ENCODE results near the gene KLRB1. TPM values are rescaled to one million over a fixed set of nuclear protein-coding genes. Genes with fewer than 3 reads are reported as not detected.
"Not testable (repeated sequence)": the region's sequence is repeated elsewhere in the genome, so short reads cannot be mapped to it uniquely, and the experiment has no call there.

Gene KLRB1
- polyA plus RNA-seq (2013, experiment 1 of 2) = not detected
- not detected for polyA plus RNA-seq (2013, experiment 2 of 2)

GRCh38 chr12:9607716-9608115 lies at the start of gene KLRB1:
TSS of gene KLRB1 (minus strand) at chr12:9607916. CDS start at chr12:9607839, 77 bp downstream.
- 94% methylated on average over 2 of the region's 2 CpGs for WGBS
- H3K9ac ChIP-seq (ENCODE audit: low read depth, low read length) = no peak within 1 kb of the TSS

GRCh38 chr12:9651265-9651729 lies 43.6 kb upstream of the KLRB1 start:
- Histone ChIP-seq H3K4me1 (ENCODE audit: insufficient read depth, low read length) (peaks cover 32% of the 10 kb centered on the region), H3K9ac (ENCODE audit: low read depth, low read length) (no peak overlapping the region)
- WGBS = 89% methylated on average over 3 of the region's 3 CpGs

More at GRCh38 chr12:9607716-9608115, at the start of gene KLRB1:
- H3K36me3 ChIP-seq (ENCODE audit: insufficient read depth, low read length) = no peaks in the 10 kb centered on the region
- H3K9me3 ChIP-seq (ENCODE audit: insufficient read depth, low read depth, low read length) = peaks cover 10% of the 10 kb centered on the region
- H3K27ac ChIP-seq (ENCODE audit: low read depth, low read length) = no peak within 1 kb of the TSS
- H3K4me3 ChIP-seq (ENCODE audit: low read length) = no peak within 1 kb of the TSS
- no peaks in the 10 kb centered on the region for H3K27me3 ChIP-seq (ENCODE audit: insufficient read depth, low read length)
- H3K4me1 ChIP-seq (ENCODE audit: insufficient read depth, low read length) = no peaks in the 10 kb centered on the region

GRCh38 chr12:9650151-9650576 lies 42.4 kb upstream of the KLRB1 start:
- no peaks in the 10 kb centered on the region for H3K9me3 ChIP-seq (ENCODE audit: insufficient read depth, low read depth, low read length)
- peaks cover 32% of the 10 kb centered on the region for H3K4me1 ChIP-seq (ENCODE audit: insufficient read depth, low read length)
- no peak overlapping the region for H3K9ac ChIP-seq (ENCODE audit: low read depth, low read length)
- no peaks in the 10 kb centered on the region for H3K27me3 ChIP-seq (ENCODE audit: insufficient read depth, low read length)
- no peak overlapping the region for H3K27ac ChIP-seq (ENCODE audit: low read depth, low read length)
- H3K36me3 ChIP-seq (ENCODE audit: insufficient read depth, low read length) = peaks cover 18% of the 10 kb centered on the region
- H3K4me3 ChIP-seq (ENCODE audit: low read length) = peak overlapping the region; percentile 89; the same call in 1 of the 2 replicates
- WGBS = 92% methylated on average over 4 of the region's 4 CpGs

More at GRCh38 chr12:9651265-9651729, 43.6 kb upstream of the KLRB1 start:
- Histone ChIP-seq H3K9me3 (ENCODE audit: insufficient read depth, low read depth, low read length) (no peaks in the 10 kb centered on the region), H3K4me3 (ENCODE audit: low read length) (no peak overlapping the region), H3K27ac (ENCODE audit: low read depth, low read length) (no peak overlapping the region), H3K27me3 (ENCODE audit: insufficient read depth, low read length) (no peaks in the 10 kb centered on the region), H3K36me3 (ENCODE audit: insufficient read depth, low read length) (peaks cover 29% of the 10 kb centered on the region)

- WGBS = 45% methylated on average over 4 of the region's 5 CpGs
- Histone ChIP-seq H3K9me3 (ENCODE audit: insufficient read depth, low read depth, low read length) (no peaks in the 10 kb centered on the region), H3K4me1 (ENCODE audit: insufficient read depth, low read length) (peaks cover 32% of the 10 kb centered on the region), H3K4me3 (ENCODE audit: low read length) (peak overlapping the region; percentile 89), H3K36me3 (ENCODE audit: insufficient read depth, low read length) (peaks cover 11% of the 10 kb centered on the region), H3K27me3 (ENCODE audit: insufficient read depth, low read length) (no peaks in the 10 kb centered on the region), H3K9ac (ENCODE audit: low read depth, low read length) (peak overlapping the region; percentile 79), H3K27ac (ENCODE audit: low read depth, low read length) (no peak overlapping the region; the same call in 1 of the 2 replicates)
These were observed 41.8 kb upstream of the KLRB1 start for GRCh38 chr12:9649532-9649940.

- no peaks in the 10 kb centered on the region for H3K27me3 ChIP-seq (ENCODE audit: insufficient read depth, low read length)
- peak overlapping the region; percentile 79 for H3K9ac ChIP-seq (ENCODE audit: low read depth, low read length)
- no peaks in the 10 kb centered on the region for H3K9me3 ChIP-seq (ENCODE audit: insufficient read depth, low read depth, low read length)
- 34% methylated on average over 11 of the region's 13 CpGs for WGBS
- peaks cover 32% of the 10 kb centered on the region for H3K4me1 ChIP-seq (ENCODE audit: insufficient read depth, low read length)
- H3K4me3 ChIP-seq (ENCODE audit: low read length) = peak overlapping the region; percentile 89
- peaks cover 5% of the 10 kb centered on the region; the same call in 1 of the 2 replicates for H3K36me3 ChIP-seq (ENCODE audit: insufficient read depth, low read length)
- H3K27ac ChIP-seq (ENCODE audit: low read depth, low read length) = peak overlapping the region; percentile 86
These were observed 41.2 kb upstream of the KLRB1 start for GRCh38 chr12:9648701-9649531.

- H3K36me3 ChIP-seq (ENCODE audit: insufficient read depth, low read length) = no peaks in the 10 kb centered on the region
- H3K27ac ChIP-seq (ENCODE audit: low read depth, low read length) = peak overlapping the region; percentile 86
- peaks cover 32% of the 10 kb centered on the region for H3K4me1 ChIP-seq (ENCODE audit: insufficient read depth, low read length)
- no peaks in the 10 kb centered on the region for H3K27me3 ChIP-seq (ENCODE audit: insufficient read depth, low read length)
- H3K9ac ChIP-seq (ENCODE audit: low read depth, low read length) = peak overlapping the region; percentile 79
- H3K9me3 ChIP-seq (ENCODE audit: insufficient read depth, low read depth, low read length) = no peaks in the 10 kb centered on the region
- WGBS = under 1% methylated on average over 55 of the region's 55 CpGs
- peak overlapping the region; percentile 89 for H3K4me3 ChIP-seq (ENCODE audit: low read length)
These were observed 40.3 kb upstream of the KLRB1 start for GRCh38 chr12:9647825-9648700.

- Histone ChIP-seq H3K9me3 (ENCODE audit: insufficient read depth, low read depth, low read length) (no peaks in the 10 kb centered on the region), H3K4me1 (ENCODE audit: insufficient read depth, low read length) (peaks cover 32% of the 10 kb centered on the region), H3K36me3 (ENCODE audit: insufficient read depth, low read length) (no peaks in the 10 kb centered on the region), H3K27ac (ENCODE audit: low read depth, low read length) (peak overlapping the region; percentile 86), H3K9ac (ENCODE audit: low read depth, low read length) (peak overlapping the region; percentile 79), H3K4me3 (ENCODE audit: low read length) (peak overlapping the region; percentile 89), H3K27me3 (ENCODE audit: insufficient read depth, low read length) (no peaks in the 10 kb centered on the region)
- 62% methylated on average over 13 of the region's 13 CpGs for WGBS
These were observed 39.4 kb upstream of the KLRB1 start for GRCh38 chr12:9646794-9647781.

- H3K4me3 ChIP-seq (ENCODE audit: low read length) = not testable (repeated sequence)
- H3K4me1 ChIP-seq (ENCODE audit: insufficient read depth, low read length) = peaks cover 22% of the 10 kb centered on the region
- WGBS = 88% methylated on average over 1 of the region's 1 CpG
These were observed 37.4 kb upstream of the KLRB1 start for GRCh38 chr12:9644985-9645551.

GRCh38 chr12:9643266-9643660 lies 35.5 kb upstream of the KLRB1 start:
- no peak overlapping the region for H3K27ac ChIP-seq (ENCODE audit: low read depth, low read length)
- H3K27me3 ChIP-seq (ENCODE audit: insufficient read depth, low read length) = no peaks in the 10 kb centered on the region
- H3K4me1 ChIP-seq (ENCODE audit: insufficient read depth, low read length) = peaks cover 8% of the 10 kb centered on the region
- H3K36me3 ChIP-seq (ENCODE audit: insufficient read depth, low read length) = no peaks in the 10 kb centered on the region
- 0 out of 2 replicates have a peak, but pooled peaks cover 5% of the 10 kb centered on the region for H3K9me3 ChIP-seq (ENCODE audit: insufficient read depth, low read depth, low read length)
- no peak overlapping the region for H3K4me3 ChIP-seq (ENCODE audit: low read length)
- H3K9ac ChIP-seq (ENCODE audit: low read depth, low read length) = no peak overlapping the region

More at GRCh38 chr12:9644985-9645551, 37.4 kb upstream of the KLRB1 start:
- not testable (repeated sequence) for H3K36me3 ChIP-seq (ENCODE audit: insufficient read depth, low read length); H3K27me3 ChIP-seq (ENCODE audit: insufficient read depth, low read length); H3K27ac ChIP-seq (ENCODE audit: low read depth, low read length); H3K9ac ChIP-seq (ENCODE audit: low read depth, low read length); H3K9me3 ChIP-seq (ENCODE audit: insufficient read depth, low read depth, low read length)

Data from HUES64 (cell line).